Measurements from ENCODE around the gene SMPD3. TPM values are rescaled to one million over a fixed set of nuclear protein-coding genes. Genes with fewer than 3 reads are reported as not detected.
A peak's percentile ranks its signal among the peaks of the same experiment; 100 is the strongest.

The SMPD3 gene
- total RNA-seq, 4 donors from 2014 or later, result 2.3 TPM; not detected in 3

- peaks cover 49 to 53% of the 10 kb centered on the region in 2 donors for H3K4me1 ChIP-seq
- peak overlapping the region in 1 of 4 donors; percentile 88 for H3K27ac ChIP-seq
- in situ Hi-C loops (cut with MboI; ENCODE audit: low sequenced_read_pairs in 4 of 4) (loop anchor here in 2 of 4 donors (25.0 kb wide), 1 partner anchor 260 kb away; the partner anchor contains the start of gene NFATC3 (in 2 of the 2)), intact Hi-C loops (cut with DNase I; ENCODE audit: low total_unique reads) (no loop called here)
- H3K9me3 ChIP-seq, result no peaks in the 10 kb centered on the region
- no peak for TF ChIP-seq CTCF (IDR thresholded peaks at IDR 0.05 in 4 of 5, conservative IDR thresholded peaks at IDR 0.05 in 1 of 5)
- TF ChIP-seq POLR2A (IDR thresholded peaks at IDR 0.05), result no peak
- H3K27me3 ChIP-seq, result no peaks in the 10 kb centered on the region
- no peak for DNase-seq
- no peak overlapping the region for H3K4me3 ChIP-seq
- ATAC-seq, result no peak
- H3K36me3 ChIP-seq, result peaks cover 0 to 29% of the 10 kb centered on the region in 2 donors
Observed at GRCh38 chr16:68347605-68348004, 100.7 kb downstream of the SMPD3 start.

- Histone ChIP-seq H3K36me3 (peaks cover 0 to 27% of the 10 kb centered on the region in 2 donors), H3K27me3 (no peaks in the 10 kb centered on the region), H3K9me3 (no peaks in the 10 kb centered on the region), H3K27ac (peak overlapping the region; percentile 80 to 94 (median 89)), H3K4me1 (peaks cover 51 to 59% of the 10 kb centered on the region in 2 donors), H3K4me3 (no peak overlapping the region)
- intact Hi-C loops (cut with DNase I; ENCODE audit: low total_unique reads), result loop anchor here (1.0 kb wide), 1 partner anchor 163 kb away; no protein-coding TSS in a partner anchor
- ATAC-seq, result peak in 1 of 2 donors; percentile 7
- TF ChIP-seq POLR2A (IDR thresholded peaks at IDR 0.05), result no peak
- TF ChIP-seq CTCF (IDR thresholded peaks at IDR 0.05 in 4 of 5, conservative IDR thresholded peaks at IDR 0.05 in 1 of 5), result no peak
- DNase-seq, result peak; percentile 32 to 43
- in situ Hi-C loops (cut with MboI; ENCODE audit: low sequenced_read_pairs in 4 of 4), result loop anchor here in 2 of 4 donors (25.0 kb wide), 1 partner anchor 260 kb away; the partner anchor contains the start of gene NFATC3 (in 2 of the 2)
Observed at GRCh38 chr16:68346892-68347480, 101.3 kb downstream of the SMPD3 start.

GRCh38 chr16:68345958-68346635 lies 102.2 kb downstream of the SMPD3 start:
- Histone ChIP-seq H3K27ac (peak overlapping the region; percentile 80 to 94 (median 89)), H3K4me1 (peaks cover 60 to 68% of the 10 kb centered on the region in 2 donors), H3K4me3 (no peak overlapping the region), H3K36me3 (peaks cover 0 to 20% of the 10 kb centered on the region in 2 donors), H3K9me3 (no peaks in the 10 kb centered on the region), H3K27me3 (no peaks in the 10 kb centered on the region)
- intact Hi-C loops (cut with DNase I; ENCODE audit: low total_unique reads), result loop anchor here (1.0 kb wide), 1 partner anchor 164 kb away; no protein-coding TSS in a partner anchor
- TF ChIP-seq CTCF (IDR thresholded peaks at IDR 0.05 in 4 of 5, conservative IDR thresholded peaks at IDR 0.05 in 1 of 5) (peak in 2 of 5 experiments; percentile 13 to 34), POLR2A (IDR thresholded peaks at IDR 0.05) (no peak)
- DNase-seq (peak; percentile 23 to 58), ATAC-seq (peak; percentile 43 to 52)
- in situ Hi-C loops (cut with MboI; ENCODE audit: low sequenced_read_pairs in 4 of 4), result loop anchor here in 2 of 4 donors (25.0 kb wide), 1 partner anchor 259 kb away; the partner anchor contains the start of gene NFATC3 (in 2 of the 2)

- peak; percentile 25 to 36 for TF ChIP-seq POLR2A (IDR thresholded peaks at IDR 0.05)
- no peak for TF ChIP-seq CTCF (IDR thresholded peaks at IDR 0.05 in 4 of 5, conservative IDR thresholded peaks at IDR 0.05 in 1 of 5)
- DNase-seq (peak; percentile 85 to 89), ATAC-seq (peak; percentile 84 to 87)
- no peaks in the 10 kb centered on the region for H3K9me3 ChIP-seq
- no peak overlapping the region for H3K4me3 ChIP-seq
- intact Hi-C loops (cut with DNase I; ENCODE audit: low total_unique reads) (no loop called here), in situ Hi-C loops (cut with MboI; ENCODE audit: low sequenced_read_pairs in 4 of 4) (loop anchor here in 2 of 4 donors (25.0 kb wide), 1 partner anchor 258 kb away; the partner anchor contains the start of gene NFATC3 (in 2 of the 2))
- H3K4me1 ChIP-seq, result peaks cover 59 to 75% of the 10 kb centered on the region in 2 donors
- peaks cover 0 to 27% of the 10 kb centered on the region in 2 donors for H3K36me3 ChIP-seq
- no peaks in the 10 kb centered on the region for H3K27me3 ChIP-seq
- H3K27ac ChIP-seq, result peak overlapping the region; percentile 80 to 94 (median 89)
Observed at GRCh38 chr16:68345351-68345810, 102.9 kb downstream of the SMPD3 start.

Measured in gastrocnemius medialis (tissue), 4 donors.